Fibroblast of the aortic adventitia (primary cell): Measurements from ENCODE around the gene FOXC2. TPM values are rescaled to one million over a fixed set of nuclear protein-coding genes. Genes with fewer than 3 reads are reported as not detected.

Experiments
- DNase-seq: peaks from one replicate; pipeline ENCODE4 v3.0.0-alpha.2; 2010; ENCODE audit warnings: low read depth
- H3K4me3 ChIP-seq: 2 replicates; pipeline ENCODE4 v1.5.1; 2011; ENCODE audit warnings: low read depth, mild to moderate bottlenecking, control low read depth, low read length, moderate library complexity
- total RNA-seq: library from RNA; depleted of rRNA; stranded (reverse); fragments of >200 nt; gene quantifications from 2 replicates; pipeline ENCODE4 v1.2.3, GENCODE V29; 2012; ENCODE audit warnings: low replicate concordance
- TF ChIP-seq, protein P1 (sequence below): IDR thresholded peaks from 2 replicates; pipeline ENCODE4 v1.5.1; 2011; ENCODE audit warnings: mild to moderate bottlenecking, low read length, control low read depth, inconsistent platforms; ENCODE audit not compliant: insufficient read depth

Gene FOXC2
- total RNA-seq, 1 donor = 5.2 TPM

GRCh38 chr16:86567701-86568581 is 1.3 kb downstream of the FOXC2 start:
- TF ChIP-seq, protein P1, sequence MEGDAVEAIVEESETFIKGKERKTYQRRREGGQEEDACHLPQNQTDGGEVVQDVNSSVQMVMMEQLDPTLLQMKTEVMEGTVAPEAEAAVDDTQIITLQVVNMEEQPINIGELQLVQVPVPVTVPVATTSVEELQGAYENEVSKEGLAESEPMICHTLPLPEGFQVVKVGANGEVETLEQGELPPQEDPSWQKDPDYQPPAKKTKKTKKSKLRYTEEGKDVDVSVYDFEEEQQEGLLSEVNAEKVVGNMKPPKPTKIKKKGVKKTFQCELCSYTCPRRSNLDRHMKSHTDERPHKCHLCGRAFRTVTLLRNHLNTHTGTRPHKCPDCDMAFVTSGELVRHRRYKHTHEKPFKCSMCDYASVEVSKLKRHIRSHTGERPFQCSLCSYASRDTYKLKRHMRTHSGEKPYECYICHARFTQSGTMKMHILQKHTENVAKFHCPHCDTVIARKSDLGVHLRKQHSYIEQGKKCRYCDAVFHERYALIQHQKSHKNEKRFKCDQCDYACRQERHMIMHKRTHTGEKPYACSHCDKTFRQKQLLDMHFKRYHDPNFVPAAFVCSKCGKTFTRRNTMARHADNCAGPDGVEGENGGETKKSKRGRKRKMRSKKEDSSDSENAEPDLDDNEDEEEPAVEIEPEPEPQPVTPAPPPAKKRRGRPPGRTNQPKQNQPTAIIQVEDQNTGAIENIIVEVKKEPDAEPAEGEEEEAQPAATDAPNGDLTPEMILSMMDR = no peak
- peak overlapping the region; percentile 85 for H3K4me3 ChIP-seq
- DNase-seq = peak; percentile 47

GRCh38 chr16:86568677-86569623 is 2.3 kb downstream of the FOXC2 start:
- TF ChIP-seq, protein P1 = no peak
- no peak for DNase-seq

DNA sequence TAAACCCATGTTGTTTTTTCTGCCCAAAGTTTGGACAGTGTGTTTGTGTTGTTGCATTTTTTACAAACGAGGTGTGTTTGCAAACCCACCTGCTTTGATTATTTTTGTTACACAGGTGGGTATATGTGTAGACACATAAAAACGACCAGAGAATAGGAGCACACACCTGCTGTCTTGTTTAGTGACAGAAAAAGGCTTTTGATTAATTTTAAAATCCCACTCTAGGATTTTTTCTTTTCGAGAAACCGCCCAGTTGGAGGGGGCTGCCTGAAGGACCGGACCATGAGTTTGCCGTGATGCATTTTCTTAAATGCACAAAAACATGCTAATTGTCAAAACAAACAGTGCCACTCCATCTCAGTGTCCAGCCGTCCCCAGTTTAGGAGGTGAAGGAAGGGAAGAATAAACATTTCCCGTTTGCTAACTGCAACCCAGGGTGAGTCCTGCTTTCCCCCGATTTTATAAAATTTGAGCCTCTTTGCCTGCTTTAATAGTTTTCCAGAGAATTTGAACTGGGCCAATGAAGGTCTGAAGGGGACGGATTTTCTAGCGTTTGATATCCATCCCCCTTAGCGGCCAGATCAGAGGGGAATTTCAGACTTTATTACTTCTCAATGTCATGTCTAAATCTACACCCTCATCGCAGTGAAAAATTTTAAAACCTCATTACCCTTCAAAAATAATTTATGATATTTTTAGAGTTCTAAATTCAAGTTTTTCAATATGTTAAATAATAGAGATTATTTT is 3.2 kb downstream of the FOXC2 start:
- H3K4me3 ChIP-seq = peak overlapping the region; percentile 85
- DNase-seq = no peak
- TF ChIP-seq, protein P1 = no peak

More at GRCh38 chr16:86568677-86569623, 2.3 kb downstream of the FOXC2 start:
- H3K4me3 ChIP-seq = peak overlapping the region; percentile 85

- peak overlapping the region; percentile 85 for H3K4me3 ChIP-seq
These were observed 4.2 kb downstream of the FOXC2 start for GRCh38 chr16:86570558-86571529.

GRCh38 chr16:86571530-86571915 is 4.9 kb downstream of the FOXC2 start:
- H3K4me3 ChIP-seq = peak overlapping the region; percentile 35
- TF ChIP-seq, protein P1 = no peak
- no peak for DNase-seq

More at GRCh38 chr16:86570558-86571529, 4.2 kb downstream of the FOXC2 start:
- DNase-seq = no peak
- TF ChIP-seq, protein P1 = no peak
